Thoracic aorta (tissue), 2 donors: ENCODE data around the gene CHRNG. TPM values are rescaled to one million over a fixed set of nuclear protein-coding genes. Genes with fewer than 3 reads are reported as not detected.

Source experiments
- ATAC-seq: fragments of 150-250 bp; one replicate; pipeline ENCODE4 v1.8.0; 2017; ENCODE audit warnings: low read depth; ENCODE audit not compliant: insufficient number of reproducible peaks, low FRiP score
- DNase-seq: peaks from one replicate; pipeline ENCODE4 v3.0.0-alpha.2; 2020; ENCODE audit warnings: low spot score
- H3K27ac ChIP-seq, 2 donors: fragments of 200-600 bp; sonication (generic); 1 replicate in 1 of 2; 2 replicates in 1 of 2; pipeline ENCODE4 v1.5.1; 2016; ENCODE audit warnings: mild to moderate bottlenecking in 2 of 2, moderate library complexity in 2 of 2
- H3K27me3 ChIP-seq: fragments of 200-600 bp; sonication (generic); replicated peaks from 2 replicates; pipeline ENCODE4 v1.6.0; 2016; ENCODE audit warnings: mild to moderate bottlenecking; ENCODE audit not compliant: insufficient read depth
- H3K36me3 ChIP-seq: fragments of 200-600 bp; sonication (generic); one replicate; pipeline ENCODE4 v1.5.1; 2016
- H3K4me1 ChIP-seq, 2 donors: fragments of 200-600 bp; sonication (generic); 1 replicate in 1 of 2; 2 replicates in 1 of 2; pipeline versions ENCODE4 v1.5.1 to v1.6.0; 2016; ENCODE audit warnings: low read depth in 2 of 2, mild to moderate bottlenecking in 1 of 2; ENCODE audit not compliant: control insufficient read depth in 1 of 2
- H3K4me3 ChIP-seq: fragments of 200-600 bp; sonication (generic); 2 replicates; pipeline ENCODE4 v1.5.1; 2016; ENCODE audit warnings: mild to moderate bottlenecking
- H3K9me3 ChIP-seq: fragments of 200-600 bp; sonication (generic); 2 replicates; pipeline ENCODE4 v1.5.1; 2016
- total RNA-seq, 2 donors: library from RNA; depleted of rRNA; stranded (reverse); fragments of >200 nt; gene quantifications; one replicate each; pipeline versions ENCODE4 v1.1.0 to v1.2.3, GENCODE V29; 2016
- TF ChIP-seq, protein P1 (sequence below): fragments of 200-600 bp; sonication (generic); IDR thresholded peaks from one replicate; pipeline ENCODE4 v1.5.1; 2019; ENCODE audit warnings: antibody characterized with exemption

The CHRNG gene
- total RNA-seq, 2 donors from 2014 or later, result not detected

DNA sequence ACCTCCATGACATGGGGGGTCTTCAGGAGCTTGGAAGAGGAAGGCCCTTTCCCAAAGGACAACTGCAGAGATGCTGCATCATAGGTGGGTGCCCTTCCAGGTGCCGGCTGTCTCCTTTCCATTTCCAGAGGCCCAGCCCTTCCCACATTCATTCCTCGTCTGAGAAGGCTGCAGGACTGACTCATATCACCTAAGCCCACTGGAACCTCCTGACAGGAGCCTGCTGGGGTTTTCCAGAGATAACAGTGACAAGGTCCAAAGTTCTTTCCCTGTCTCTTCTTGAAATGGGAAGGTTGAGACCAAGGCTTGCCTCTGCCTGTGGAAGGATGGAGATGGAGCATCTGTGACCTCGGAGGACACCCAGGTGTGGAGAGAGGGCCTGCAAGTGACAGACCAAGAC is 22.9 kb upstream of the CHRNG start:
- Histone ChIP-seq H3K27me3 (no peaks in the 10 kb centered on the region), H3K36me3 (no peaks in the 10 kb centered on the region), H3K9me3 (no peaks in the 10 kb centered on the region), H3K4me1 (peaks cover 0 to 1% of the 10 kb centered on the region in 2 donors), H3K27ac (no peak overlapping the region), H3K4me3 (no peak overlapping the region)
- TF ChIP-seq, protein P1, sequence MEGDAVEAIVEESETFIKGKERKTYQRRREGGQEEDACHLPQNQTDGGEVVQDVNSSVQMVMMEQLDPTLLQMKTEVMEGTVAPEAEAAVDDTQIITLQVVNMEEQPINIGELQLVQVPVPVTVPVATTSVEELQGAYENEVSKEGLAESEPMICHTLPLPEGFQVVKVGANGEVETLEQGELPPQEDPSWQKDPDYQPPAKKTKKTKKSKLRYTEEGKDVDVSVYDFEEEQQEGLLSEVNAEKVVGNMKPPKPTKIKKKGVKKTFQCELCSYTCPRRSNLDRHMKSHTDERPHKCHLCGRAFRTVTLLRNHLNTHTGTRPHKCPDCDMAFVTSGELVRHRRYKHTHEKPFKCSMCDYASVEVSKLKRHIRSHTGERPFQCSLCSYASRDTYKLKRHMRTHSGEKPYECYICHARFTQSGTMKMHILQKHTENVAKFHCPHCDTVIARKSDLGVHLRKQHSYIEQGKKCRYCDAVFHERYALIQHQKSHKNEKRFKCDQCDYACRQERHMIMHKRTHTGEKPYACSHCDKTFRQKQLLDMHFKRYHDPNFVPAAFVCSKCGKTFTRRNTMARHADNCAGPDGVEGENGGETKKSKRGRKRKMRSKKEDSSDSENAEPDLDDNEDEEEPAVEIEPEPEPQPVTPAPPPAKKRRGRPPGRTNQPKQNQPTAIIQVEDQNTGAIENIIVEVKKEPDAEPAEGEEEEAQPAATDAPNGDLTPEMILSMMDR, result no peak
- DNase-seq (no peak), ATAC-seq (no peak)

DNA sequence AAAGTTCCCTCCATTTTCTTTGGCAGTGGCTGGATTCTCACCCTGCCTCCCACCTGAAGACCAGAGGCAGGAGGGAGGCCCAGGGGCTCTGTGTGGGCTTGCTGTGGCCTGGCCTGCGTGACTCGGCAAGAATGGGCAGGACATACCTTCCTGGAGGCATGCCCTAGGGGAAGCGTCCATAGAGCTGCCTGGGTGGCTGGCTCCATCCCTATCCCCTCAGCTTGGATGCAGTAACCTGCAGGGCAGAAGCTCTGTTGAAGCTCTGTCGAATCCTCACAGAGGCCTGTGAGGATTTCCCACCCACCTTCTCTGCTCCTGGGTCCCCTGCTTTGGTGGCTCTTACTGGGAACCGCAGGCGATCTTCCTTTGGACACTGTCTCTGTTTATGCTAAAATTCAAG is 20.6 kb upstream of the CHRNG start:
- Histone ChIP-seq H3K4me1 (peaks cover 7 to 22% of the 10 kb centered on the region in 2 donors), H3K36me3 (no peaks in the 10 kb centered on the region), H3K27me3 (peaks cover 14% of the 10 kb centered on the region), H3K27ac (no peak overlapping the region), H3K4me3 (no peak overlapping the region), H3K9me3 (no peaks in the 10 kb centered on the region)
- TF ChIP-seq, protein P1, result no peak
- ATAC-seq (no peak), DNase-seq (no peak)

DNA sequence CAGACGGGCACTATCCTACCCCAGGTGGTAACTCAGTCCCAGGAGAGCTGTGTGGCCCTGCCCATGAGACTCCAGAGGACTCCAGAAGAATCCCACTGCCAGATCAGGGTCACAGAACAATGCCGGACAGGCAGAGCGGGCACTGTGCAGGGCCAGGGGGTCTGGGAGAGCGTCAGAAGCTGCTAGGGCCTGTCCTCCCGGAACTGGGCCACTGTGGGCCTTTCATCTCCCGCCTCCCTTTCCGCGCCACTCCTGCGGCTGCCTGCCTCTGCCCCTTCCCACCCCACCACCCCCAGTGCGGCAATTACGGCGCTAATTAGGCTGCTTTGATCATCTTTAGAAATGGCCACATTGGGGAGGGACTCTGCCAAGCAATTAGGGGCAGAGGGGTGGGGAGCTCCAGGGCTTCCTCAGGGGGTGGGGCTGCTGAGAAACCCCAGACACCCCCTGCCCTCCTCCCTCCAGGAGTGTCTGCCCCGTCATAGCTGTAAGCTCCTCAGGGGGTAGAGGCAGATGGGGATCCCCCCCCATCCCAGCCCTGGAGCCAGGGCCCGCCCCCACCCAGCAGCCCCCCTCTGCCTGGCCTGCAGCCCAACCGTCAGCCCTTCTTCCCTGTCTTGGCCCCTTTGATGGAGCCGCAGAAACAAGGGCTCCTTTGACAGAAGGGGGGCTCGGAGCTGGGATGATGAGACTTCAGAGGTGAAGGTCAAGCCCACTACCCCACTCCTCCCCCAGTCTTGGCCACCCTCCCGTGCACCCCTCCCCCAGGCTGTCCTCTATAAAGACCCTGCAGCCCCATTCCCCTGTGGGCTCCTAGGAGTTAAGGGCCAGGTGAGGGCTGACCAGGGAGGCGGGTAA is 19.7 kb upstream of the CHRNG start, which contains the start of gene PRSS56:
TSS of gene PRSS56 (plus strand) at position 808 of the 858 bp plus-strand sequence. CDS start 211 bp downstream, outside the sequence.
- TF ChIP-seq, protein P1, result no peak
- Histone ChIP-seq H3K27ac (no peak within 1 kb of the TSS), H3K27me3 (peaks cover 17% of the 10 kb centered on the region), H3K9me3 (no peaks in the 10 kb centered on the region), H3K36me3 (no peaks in the 10 kb centered on the region), H3K4me1 (peaks cover 7 to 27% of the 10 kb centered on the region in 2 donors), H3K4me3 (no peak within 1 kb of the TSS)
- no peak for DNase-seq
- ATAC-seq, result no peak

GRCh38 chr2:232520489-232520888 is 19.0 kb upstream of the CHRNG start:
- no peak for DNase-seq
- ATAC-seq, result no peak
- Histone ChIP-seq H3K27ac (no peak overlapping the region), H3K4me3 (no peak overlapping the region), H3K27me3 (peaks cover 17% of the 10 kb centered on the region), H3K9me3 (no peaks in the 10 kb centered on the region), H3K4me1 (peaks cover 7 to 31% of the 10 kb centered on the region in 2 donors), H3K36me3 (no peaks in the 10 kb centered on the region)
- TF ChIP-seq, protein P1, result no peak

DNA sequence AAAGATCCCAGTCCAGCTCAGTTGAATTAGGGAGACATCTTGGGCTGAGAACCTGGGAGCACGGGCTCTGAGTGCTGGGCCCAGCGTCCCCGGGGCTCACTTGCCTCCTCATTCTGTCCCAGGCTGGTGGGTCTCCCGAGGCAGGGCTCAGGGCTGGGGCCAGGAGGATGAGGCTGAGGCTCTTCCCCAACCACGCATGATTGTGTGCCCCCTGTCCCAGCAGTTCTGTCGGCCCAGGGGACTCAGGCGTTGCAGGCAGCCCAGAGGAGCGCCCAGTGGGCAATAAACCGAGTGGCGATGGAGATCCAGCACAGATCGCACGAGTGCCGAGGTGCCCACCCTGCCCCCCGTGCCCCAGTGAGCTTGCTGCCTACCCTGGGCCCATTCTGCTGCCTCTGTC is 18.4 kb upstream of the CHRNG start:
- TF ChIP-seq, protein P1, result no peak
- peaks cover 17% of the 10 kb centered on the region for H3K27me3 ChIP-seq
- DNase-seq, result no peak
- H3K4me3 ChIP-seq, result no peak overlapping the region
- peaks cover 7 to 33% of the 10 kb centered on the region in 2 donors for H3K4me1 ChIP-seq
- no peaks in the 10 kb centered on the region for H3K9me3 ChIP-seq
- H3K36me3 ChIP-seq, result no peaks in the 10 kb centered on the region
- ATAC-seq, result no peak
- no peak overlapping the region for H3K27ac ChIP-seq
